GM23338 (cell line): ENCODE results near the gene EFCAB12.

Experiments
- EZH2 ChIP-seq: fragments of 200-600 bp; sonication (generic); IDR thresholded peaks from one replicate; pipeline ENCODE4 v1.8.0; 2017; ENCODE audit warnings: antibody characterized with exemption, mild to moderate bottlenecking, low read depth; ENCODE audit not compliant: unreplicated experiment
- EZH2phosphoT487 ChIP-seq: fragments of 200-600 bp; sonication (generic); IDR thresholded peaks from one replicate; pipeline ENCODE4 v1.8.1; 2018; ENCODE audit warnings: antibody characterized with exemption; ENCODE audit not compliant: unreplicated experiment
- POLR2AphosphoS5 ChIP-seq: IDR thresholded peaks from 2 replicates; pipeline ENCODE4 v1.6.1; 2016; ENCODE audit warnings: antibody characterized with exemption, low read depth
- ZNF114 ChIP-seq: fragments of 250-450 bp; sonication (Bioruptor Pico); IDR thresholded peaks from 2 replicates; pipeline ENCODE4 v1.5.0; 2020; ENCODE audit warnings: mild to moderate bottlenecking, moderate library complexity
- TF ChIP-seq, protein P1 (sequence below), 2 experiments: fragments of 200-600 bp in 1 of 2; sonication (generic) in 1 of 2; conservative IDR thresholded peaks; 2 replicates each; pipeline versions ENCODE4 v1.5.1 to v1.6.1; 2016 to 2017; ENCODE audit warnings: antibody characterized with exemption in 2 of 2, low read depth in 2 of 2, mild to moderate bottlenecking in 2 of 2, moderate library complexity in 1 of 2

DNA sequence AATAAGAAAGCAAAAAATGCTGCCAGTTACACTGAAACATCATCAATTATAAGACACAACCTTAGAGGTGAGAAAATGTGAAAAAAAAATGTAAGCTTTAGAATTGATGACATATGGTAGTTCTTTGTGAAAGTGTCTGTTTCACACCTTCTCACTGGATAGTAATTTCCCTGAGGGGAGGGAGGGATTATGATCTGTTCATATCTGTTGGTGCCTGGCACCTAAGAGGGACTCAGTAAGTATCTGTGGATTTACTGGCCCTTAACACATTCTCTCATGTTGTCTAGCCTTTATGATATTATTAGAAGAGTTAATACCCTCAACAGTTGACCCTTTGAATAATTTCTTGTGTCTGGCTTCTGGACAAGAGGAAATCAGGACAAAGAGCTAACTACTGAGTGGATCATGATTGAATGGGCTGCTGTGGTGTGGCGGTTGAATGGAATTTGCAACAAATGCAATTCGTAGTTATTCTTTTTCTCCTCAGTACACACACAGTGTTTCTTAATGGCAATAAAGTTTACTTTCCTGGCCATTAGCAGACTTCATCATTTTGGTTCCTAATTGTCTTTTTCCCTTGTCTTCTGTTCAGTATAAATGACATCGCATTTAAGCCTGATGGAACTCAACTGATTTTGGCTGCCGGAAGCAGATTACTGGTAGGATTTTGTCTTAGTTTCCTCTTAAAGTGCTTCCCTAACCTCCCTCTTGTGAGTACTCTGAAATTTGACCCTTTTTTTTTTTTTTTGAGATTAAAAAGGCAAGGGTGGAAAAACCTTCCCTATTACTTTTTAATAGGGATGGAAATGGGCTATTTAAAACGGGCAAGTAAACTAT, 21.1 kb upstream of the EFCAB12 start:
- TF ChIP-seq, protein P1, sequence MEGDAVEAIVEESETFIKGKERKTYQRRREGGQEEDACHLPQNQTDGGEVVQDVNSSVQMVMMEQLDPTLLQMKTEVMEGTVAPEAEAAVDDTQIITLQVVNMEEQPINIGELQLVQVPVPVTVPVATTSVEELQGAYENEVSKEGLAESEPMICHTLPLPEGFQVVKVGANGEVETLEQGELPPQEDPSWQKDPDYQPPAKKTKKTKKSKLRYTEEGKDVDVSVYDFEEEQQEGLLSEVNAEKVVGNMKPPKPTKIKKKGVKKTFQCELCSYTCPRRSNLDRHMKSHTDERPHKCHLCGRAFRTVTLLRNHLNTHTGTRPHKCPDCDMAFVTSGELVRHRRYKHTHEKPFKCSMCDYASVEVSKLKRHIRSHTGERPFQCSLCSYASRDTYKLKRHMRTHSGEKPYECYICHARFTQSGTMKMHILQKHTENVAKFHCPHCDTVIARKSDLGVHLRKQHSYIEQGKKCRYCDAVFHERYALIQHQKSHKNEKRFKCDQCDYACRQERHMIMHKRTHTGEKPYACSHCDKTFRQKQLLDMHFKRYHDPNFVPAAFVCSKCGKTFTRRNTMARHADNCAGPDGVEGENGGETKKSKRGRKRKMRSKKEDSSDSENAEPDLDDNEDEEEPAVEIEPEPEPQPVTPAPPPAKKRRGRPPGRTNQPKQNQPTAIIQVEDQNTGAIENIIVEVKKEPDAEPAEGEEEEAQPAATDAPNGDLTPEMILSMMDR (conservative IDR thresholded peaks at IDR 0.05; ENCODE audit: low read depth in 2 of 2) = no peak
- TF ChIP-seq EZH2phosphoT487 (no peak), ZNF114 (CRISPR knock-in tag) (no peak), POLR2AphosphoS5 (no peak), EZH2 (no peak)
